Measurements from ENCODE around the gene KRT72.

The KRT72 gene

DNA sequence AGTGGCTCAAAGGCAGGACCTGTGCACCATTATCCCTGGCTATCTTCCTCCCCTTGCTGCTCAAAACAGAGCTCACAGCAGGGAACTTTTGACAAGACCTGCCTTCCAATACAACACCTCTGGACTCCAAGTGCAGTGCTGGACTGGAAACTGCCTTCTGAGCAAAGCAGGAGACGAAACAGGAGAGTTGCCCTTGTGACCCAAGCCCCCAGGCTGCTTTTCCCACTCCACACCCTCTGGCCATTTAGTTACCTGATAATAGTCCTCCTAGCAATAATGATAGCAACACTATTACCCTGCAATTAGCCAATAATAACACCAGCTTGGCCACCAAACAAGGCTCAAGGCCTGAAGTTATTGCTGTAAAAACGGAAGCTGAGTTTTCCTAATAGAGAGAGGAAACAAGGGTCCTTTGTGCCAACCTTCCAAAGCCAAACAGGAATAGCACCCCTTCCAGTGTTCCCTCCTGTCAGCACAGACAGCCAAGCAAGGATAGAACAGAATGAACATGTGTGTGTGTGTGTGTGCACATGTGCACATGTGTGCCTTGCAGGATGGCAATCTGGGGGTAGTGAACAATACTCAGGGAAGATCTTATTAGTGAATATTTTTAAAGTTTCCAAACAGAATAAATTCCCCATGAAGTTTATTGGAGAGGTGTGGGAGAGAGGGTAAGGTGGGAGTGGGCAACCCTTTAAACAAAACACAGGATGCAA is 26.3 kb upstream of the KRT72 start:
- H3K36me3 ChIP-seq (replicated peaks; ENCODE audit: insufficient read depth, low read length) = no peaks in the 10 kb centered on the region
- no peak overlapping the region for H3K27ac ChIP-seq (ENCODE audit: low read length)
- H3K4me2 ChIP-seq (ENCODE audit: low read depth, low read length) = no peak overlapping the region
- H3K27me3 ChIP-seq (replicated peaks; ENCODE audit: insufficient read depth, low read length) = peaks cover 13% of the 10 kb centered on the region
- H3K4me1 ChIP-seq (ENCODE audit: low read length) = no peaks in the 10 kb centered on the region
- no peak overlapping the region for H3K4me3 ChIP-seq (ENCODE audit: low read length)
- no peaks in the 10 kb centered on the region for H3K9me3 ChIP-seq (replicated peaks; ENCODE audit: insufficient read depth, low read length)
- no peaks in the 10 kb centered on the region for H3K79me2 ChIP-seq (ENCODE audit: low read length)
- TF ChIP-seq EZH2 (optimal IDR thresholded peaks at IDR 0.05; ENCODE audit: low read depth, low read length) (no peak), EZH2phosphoT487 (IDR thresholded peaks at IDR 0.05; ENCODE audit: low read length) (no peak)
- TF ChIP-seq, protein P1, sequence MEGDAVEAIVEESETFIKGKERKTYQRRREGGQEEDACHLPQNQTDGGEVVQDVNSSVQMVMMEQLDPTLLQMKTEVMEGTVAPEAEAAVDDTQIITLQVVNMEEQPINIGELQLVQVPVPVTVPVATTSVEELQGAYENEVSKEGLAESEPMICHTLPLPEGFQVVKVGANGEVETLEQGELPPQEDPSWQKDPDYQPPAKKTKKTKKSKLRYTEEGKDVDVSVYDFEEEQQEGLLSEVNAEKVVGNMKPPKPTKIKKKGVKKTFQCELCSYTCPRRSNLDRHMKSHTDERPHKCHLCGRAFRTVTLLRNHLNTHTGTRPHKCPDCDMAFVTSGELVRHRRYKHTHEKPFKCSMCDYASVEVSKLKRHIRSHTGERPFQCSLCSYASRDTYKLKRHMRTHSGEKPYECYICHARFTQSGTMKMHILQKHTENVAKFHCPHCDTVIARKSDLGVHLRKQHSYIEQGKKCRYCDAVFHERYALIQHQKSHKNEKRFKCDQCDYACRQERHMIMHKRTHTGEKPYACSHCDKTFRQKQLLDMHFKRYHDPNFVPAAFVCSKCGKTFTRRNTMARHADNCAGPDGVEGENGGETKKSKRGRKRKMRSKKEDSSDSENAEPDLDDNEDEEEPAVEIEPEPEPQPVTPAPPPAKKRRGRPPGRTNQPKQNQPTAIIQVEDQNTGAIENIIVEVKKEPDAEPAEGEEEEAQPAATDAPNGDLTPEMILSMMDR (IDR thresholded peaks at IDR 0.05; ENCODE audit: low read length) = no peak
- H3K9me2 ChIP-seq (replicated peaks; ENCODE audit: insufficient read depth, low read length) = no peaks in the 10 kb centered on the region
- DNase-seq = no peak
- H2AFZ ChIP-seq (ENCODE audit: low read length) = no peak overlapping the region
- H3K9ac ChIP-seq (ENCODE audit: low read length) = no peak overlapping the region
- no peaks in the 10 kb centered on the region for H4K20me1 ChIP-seq (ENCODE audit: insufficient read depth, low read length)
- H3F3A ChIP-seq (ENCODE audit: insufficient read depth, low read length) = no peaks in the 10 kb centered on the region

DNA sequence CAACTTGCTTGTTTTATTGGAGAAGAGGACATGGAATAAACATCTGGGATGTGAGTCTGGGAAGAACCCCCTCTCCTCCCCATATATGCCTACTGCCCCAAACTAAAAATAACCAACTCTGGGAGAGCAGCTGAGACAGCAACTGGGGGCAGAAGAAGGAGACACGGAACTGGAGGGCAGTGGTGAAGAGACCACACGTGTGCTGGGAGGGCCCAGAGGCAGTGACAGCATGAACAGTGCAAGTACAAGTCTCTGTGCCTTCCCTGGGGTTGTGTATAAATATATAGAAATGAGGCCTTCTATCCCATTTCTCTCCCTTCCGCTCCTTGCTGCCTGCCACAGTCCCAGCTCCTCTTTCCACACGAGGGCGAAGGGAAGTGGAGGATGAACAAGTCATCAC is 21.1 kb upstream of the KRT72 start:
- H4K20me1 ChIP-seq (ENCODE audit: insufficient read depth, low read length) = no peaks in the 10 kb centered on the region
- no peaks in the 10 kb centered on the region for H3K4me1 ChIP-seq (ENCODE audit: low read length)
- H3K9me3 ChIP-seq (replicated peaks; ENCODE audit: insufficient read depth, low read length) = no peaks in the 10 kb centered on the region
- no peak overlapping the region for H3K4me2 ChIP-seq (ENCODE audit: low read depth, low read length)
- TF ChIP-seq EZH2phosphoT487 (IDR thresholded peaks at IDR 0.05; ENCODE audit: low read length) = no peak
- TF ChIP-seq EZH2 (optimal IDR thresholded peaks at IDR 0.05; ENCODE audit: low read depth, low read length) = no peak
- TF ChIP-seq, protein P1 (IDR thresholded peaks at IDR 0.05; ENCODE audit: low read length) = no peak
- no peak overlapping the region for H2AFZ ChIP-seq (ENCODE audit: low read length)
- H3K27ac ChIP-seq (ENCODE audit: low read length) = no peak overlapping the region
- no peaks in the 10 kb centered on the region for H3F3A ChIP-seq (ENCODE audit: insufficient read depth, low read length)
- no peak overlapping the region for H3K4me3 ChIP-seq (ENCODE audit: low read length)
- no peaks in the 10 kb centered on the region for H3K9me2 ChIP-seq (replicated peaks; ENCODE audit: insufficient read depth, low read length)
- H3K9ac ChIP-seq (ENCODE audit: low read length) = no peak overlapping the region
- no peaks in the 10 kb centered on the region for H3K79me2 ChIP-seq (ENCODE audit: low read length)
- H3K27me3 ChIP-seq (replicated peaks; ENCODE audit: insufficient read depth, low read length) = peaks cover 30% of the 10 kb centered on the region
- no peaks in the 10 kb centered on the region for H3K36me3 ChIP-seq (replicated peaks; ENCODE audit: insufficient read depth, low read length)
- no peak for DNase-seq

- no peak for DNase-seq
- Histone ChIP-seq H4K20me1 (ENCODE audit: insufficient read depth, low read length) (no peaks in the 10 kb centered on the region), H3K4me2 (ENCODE audit: low read depth, low read length) (no peak overlapping the region), H3F3A (ENCODE audit: insufficient read depth, low read length) (no peaks in the 10 kb centered on the region), H3K9me2 (replicated peaks; ENCODE audit: insufficient read depth, low read length) (no peaks in the 10 kb centered on the region), H3K4me1 (ENCODE audit: low read length) (no peaks in the 10 kb centered on the region), H3K27me3 (replicated peaks; ENCODE audit: insufficient read depth, low read length) (peaks cover 44% of the 10 kb centered on the region), H2AFZ (ENCODE audit: low read length) (no peak overlapping the region), H3K9me3 (replicated peaks; ENCODE audit: insufficient read depth, low read length) (no peaks in the 10 kb centered on the region), H3K4me3 (ENCODE audit: low read length) (no peak overlapping the region), H3K36me3 (replicated peaks; ENCODE audit: insufficient read depth, low read length) (no peaks in the 10 kb centered on the region), H3K27ac (ENCODE audit: low read length) (no peak overlapping the region), H3K9ac (ENCODE audit: low read length) (no peak overlapping the region), H3K79me2 (ENCODE audit: low read length) (no peaks in the 10 kb centered on the region)
- TF ChIP-seq EZH2 (optimal IDR thresholded peaks at IDR 0.05; ENCODE audit: low read depth, low read length) = no peak
- TF ChIP-seq EZH2phosphoT487 (IDR thresholded peaks at IDR 0.05; ENCODE audit: low read length) = no peak
- TF ChIP-seq, protein P1 (IDR thresholded peaks at IDR 0.05; ENCODE audit: low read length) = no peak
These were observed 17.6 kb upstream of the KRT72 start for GRCh38 chr12:52618866-52619265.

Data from MM.1S (cell line).